Activated naive CD4-positive, alpha-beta T cell (primary cell): ENCODE data around the gene CXCL12.

Source experiments
- DNase-seq, 4 experiments: peaks; one replicate each; lab custom pipeline; 2025; lab: John Stamatoyannopoulos, UW

The CXCL12 gene

GRCh38 chr10:44399659-44400451 is 15.0 kb upstream of the CXCL12 start:
- no peak for DNase-seq

GRCh38 chr10:44398747-44399658 is 14.1 kb upstream of the CXCL12 start:
- DNase-seq, result no peak

- no peak for DNase-seq
These were observed 13.4 kb upstream of the CXCL12 start for GRCh38 chr10:44398271-44398670.

- no peak for DNase-seq
These were observed 12.8 kb upstream of the CXCL12 start for GRCh38 chr10:44397476-44398225.

- DNase-seq, result no peak
These were observed 11.8 kb upstream of the CXCL12 start for GRCh38 chr10:44396671-44397191.

- DNase-seq, result no peak
These were observed 11.2 kb upstream of the CXCL12 start for GRCh38 chr10:44395902-44396670.

GRCh38 chr10:44395396-44395795 is 10.5 kb upstream of the CXCL12 start:
- DNase-seq, result no peak

- DNase-seq, result no peak
These were observed 9.9 kb upstream of the CXCL12 start for GRCh38 chr10:44394696-44395381.

GRCh38 chr10:44393834-44394547 is 9.1 kb upstream of the CXCL12 start:
- no peak for DNase-seq

GRCh38 chr10:44393051-44393630 is 8.2 kb upstream of the CXCL12 start:
- no peak for DNase-seq

- DNase-seq, result no peak
These were observed 7.5 kb upstream of the CXCL12 start for GRCh38 chr10:44392420-44392819.

GRCh38 chr10:44391981-44392380 is 7.1 kb upstream of the CXCL12 start:
- DNase-seq, result no peak

- no peak for DNase-seq
These were observed 5.7 kb upstream of the CXCL12 start for GRCh38 chr10:44390585-44391072.

- no peak for DNase-seq
These were observed 4.7 kb upstream of the CXCL12 start for GRCh38 chr10:44389556-44389955.

GRCh38 chr10:44389150-44389549 is 4.3 kb upstream of the CXCL12 start:
- no peak for DNase-seq

GRCh38 chr10:44388641-44389040 is 3.7 kb upstream of the CXCL12 start:
- DNase-seq, result no peak

- DNase-seq, result no peak
These were observed 3.0 kb upstream of the CXCL12 start for GRCh38 chr10:44387853-44388251.

GRCh38 chr10:44386546-44387052 is 1.7 kb upstream of the CXCL12 start:
- DNase-seq, result no peak
